Activated gamma-delta T cell treated with anti-CD3 and anti-CD28 coated beads, Interleukin-2, amount 50 U/mL, for 16 hours (primary cell): Measurements from ENCODE around the gene SLC15A4.
"Not testable (repeated sequence)": the region's sequence is repeated elsewhere in the genome, so short reads cannot be mapped to it uniquely, and the experiment has no call there.

Experiments
- DNase-seq: peaks from one replicate; pipeline ENCODE4 v3.0.0-alpha.2; 2020; ENCODE audit warnings: low read depth

The SLC15A4 gene

DNA sequence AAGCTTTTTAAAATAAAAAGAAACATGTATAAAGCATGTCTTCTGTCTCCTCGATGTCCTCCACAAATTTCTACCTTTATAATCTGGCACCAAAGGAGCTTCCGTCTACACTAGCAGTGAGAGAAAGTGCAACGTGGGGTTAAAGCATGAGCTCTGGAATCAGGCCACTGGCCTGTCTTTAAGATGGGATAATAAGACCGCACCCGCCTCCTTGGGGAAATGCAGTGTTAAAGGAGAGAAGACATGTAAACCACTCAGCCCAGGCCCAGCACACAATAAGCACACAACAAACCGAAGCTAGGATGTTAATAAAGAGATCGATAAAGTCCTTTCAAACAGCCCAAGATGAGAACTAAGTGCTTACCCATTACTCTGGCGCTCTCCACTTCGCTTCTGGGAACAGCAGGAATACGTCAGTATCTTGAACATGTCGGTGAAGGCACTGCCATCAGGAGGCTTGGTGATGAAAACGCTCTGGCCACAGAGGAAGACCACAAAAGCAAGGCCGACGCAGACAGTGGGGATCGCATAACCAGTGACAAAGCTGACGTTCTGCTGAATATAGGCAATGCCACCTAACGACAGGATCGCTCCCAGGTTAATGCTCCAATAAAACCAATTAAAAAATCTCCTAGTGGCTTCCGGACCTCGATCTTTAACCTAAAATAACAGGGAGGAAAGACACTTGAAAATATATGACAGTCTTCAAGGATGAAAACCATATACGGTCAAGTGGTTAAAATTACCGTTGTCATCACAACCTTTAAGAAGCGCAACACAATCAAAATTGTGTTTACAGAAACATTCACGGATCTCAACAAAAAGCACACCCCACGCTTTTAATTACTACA lies 9.1 kb downstream of the SLC15A4 start:
- DNase-seq = no peak

DNA sequence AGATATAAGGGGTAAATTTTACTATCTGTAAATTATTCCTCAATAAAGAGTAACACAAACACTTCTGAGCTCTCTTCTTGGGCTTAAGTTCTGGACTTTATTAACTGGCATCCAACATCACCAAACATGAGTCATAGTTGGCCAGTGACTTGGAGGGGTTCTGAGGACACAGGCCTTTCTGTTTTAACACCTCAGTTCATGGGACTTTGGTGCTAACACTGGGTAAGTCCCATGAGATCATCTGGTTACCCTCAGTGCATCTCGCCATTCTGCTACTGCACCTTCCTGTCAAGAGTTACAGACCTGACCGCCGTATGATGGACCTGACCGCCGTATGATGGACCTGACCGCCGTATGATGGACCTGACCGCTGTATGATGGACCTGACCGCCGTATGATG lies 9.9 kb downstream of the SLC15A4 start:
- DNase-seq = no peak

DNA sequence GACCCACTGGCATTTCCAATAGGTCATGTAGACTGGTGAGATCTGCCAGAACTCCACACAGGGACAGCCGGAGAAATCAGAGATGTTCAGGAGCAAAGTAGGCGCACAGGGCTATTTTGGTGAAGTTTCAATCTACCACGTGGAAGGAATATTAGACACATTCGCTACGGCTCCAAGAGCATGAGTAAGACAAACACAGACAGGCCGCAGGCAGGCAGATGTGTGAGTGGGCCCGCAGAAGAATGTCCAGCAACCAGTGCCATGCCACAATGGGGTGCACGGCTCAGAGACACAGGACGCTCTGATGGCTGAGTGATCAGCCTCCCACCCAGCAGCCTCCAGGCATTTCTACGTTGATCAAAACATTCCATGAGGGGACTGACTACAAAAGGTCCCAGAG lies 10.4 kb downstream of the SLC15A4 start:
- DNase-seq = no peak

DNA sequence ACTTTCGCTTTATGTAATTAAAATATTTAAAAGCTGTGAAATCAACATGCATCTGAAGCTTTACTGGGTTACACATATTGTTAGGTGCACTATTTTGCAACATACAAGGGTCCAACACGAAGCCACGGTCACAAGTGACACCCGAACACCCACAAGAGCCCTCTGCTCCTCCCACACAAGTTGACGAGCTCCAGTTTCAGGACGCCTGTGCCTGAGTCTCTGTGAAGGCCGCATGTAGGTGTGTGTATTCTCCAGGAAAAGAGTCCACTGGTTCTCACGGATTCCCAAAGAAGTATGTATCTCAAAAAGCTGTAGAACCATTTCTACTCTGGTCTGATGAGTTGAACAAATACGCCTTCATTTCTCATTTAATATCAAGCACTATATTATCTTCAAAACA lies 12.0 kb downstream of the SLC15A4 start:
- no peak for DNase-seq

GRCh38 chr12:128810182-128811127 lies 13.3 kb downstream of the SLC15A4 start:
- no peak for DNase-seq

DNA sequence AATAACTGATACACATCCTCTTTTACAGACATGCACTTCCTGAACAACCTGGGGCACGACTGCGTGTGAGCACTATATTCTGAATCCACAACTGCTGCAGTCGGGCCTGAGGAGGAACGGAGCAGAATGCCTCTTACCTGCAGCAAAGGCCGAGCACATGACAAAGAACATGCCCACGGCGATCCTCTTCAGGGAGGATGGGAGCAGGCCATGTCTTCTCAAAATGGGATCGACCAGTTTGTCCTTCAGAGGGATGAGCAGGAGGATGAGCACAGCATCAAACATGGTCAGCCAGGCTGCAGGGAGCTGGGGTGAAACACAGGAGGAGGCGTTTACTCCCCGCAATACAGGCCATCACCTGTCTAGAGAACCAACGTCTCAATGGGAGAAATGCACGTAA lies 15.1 kb downstream of the SLC15A4 start:
- DNase-seq = no peak

DNA sequence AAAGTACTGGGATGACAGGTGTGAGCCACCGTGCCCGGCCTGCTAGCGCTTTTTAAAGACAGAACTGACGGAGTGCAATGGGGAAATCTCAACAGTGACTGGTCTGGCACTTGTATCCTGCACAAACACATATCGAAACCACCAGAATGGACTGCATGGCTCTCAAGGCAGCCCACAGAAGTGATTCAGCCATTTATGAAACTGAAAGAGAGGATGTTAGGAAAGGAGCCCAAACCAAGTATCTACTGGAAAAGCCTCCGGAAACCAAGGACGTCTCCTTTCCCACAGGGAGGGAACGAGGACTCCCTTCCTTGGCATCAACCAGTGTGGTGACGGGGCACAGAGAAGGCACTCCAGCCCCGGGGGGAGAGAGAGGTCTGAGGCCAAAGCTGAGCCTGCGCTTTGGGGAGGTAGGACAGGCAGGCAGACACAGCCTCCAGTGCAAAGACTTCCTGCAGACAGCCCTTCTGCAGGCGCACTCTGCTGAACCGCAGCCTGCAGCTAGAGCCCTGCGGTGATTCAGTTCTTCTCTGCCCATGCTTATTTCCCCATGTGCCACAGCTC lies 16.5 kb downstream of the SLC15A4 start:
- no peak for DNase-seq

DNA sequence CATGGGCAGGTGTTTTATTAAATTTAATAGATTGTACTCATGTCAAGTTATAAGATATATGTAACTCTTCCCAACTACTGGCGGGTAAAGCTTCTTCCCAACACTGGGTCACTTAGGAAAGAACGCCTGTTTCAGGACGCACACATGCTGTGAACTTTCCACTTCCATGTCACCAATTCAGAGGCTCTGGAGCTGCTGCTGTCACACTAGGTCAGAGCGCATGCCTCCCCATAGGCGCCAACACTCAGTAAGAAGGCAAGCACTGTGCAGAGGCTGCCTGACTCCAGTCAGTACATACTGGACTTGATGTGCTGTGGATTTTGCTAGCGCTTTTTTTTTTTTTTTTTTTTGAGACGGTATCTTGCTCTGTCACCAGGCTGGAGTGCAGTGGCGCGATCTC lies 17.2 kb downstream of the SLC15A4 start:
- DNase-seq = no peak

GRCh38 chr12:128805406-128805805 lies 18.4 kb downstream of the SLC15A4 start:
- not testable (repeated sequence) for DNase-seq

- DNase-seq = no peak
Measured at GRCh38 chr12:128804762-128805161, 19.0 kb downstream of the SLC15A4 start.

- DNase-seq = no peak
Measured at GRCh38 chr12:128803788-128804187, 20.0 kb downstream of the SLC15A4 start.

DNA sequence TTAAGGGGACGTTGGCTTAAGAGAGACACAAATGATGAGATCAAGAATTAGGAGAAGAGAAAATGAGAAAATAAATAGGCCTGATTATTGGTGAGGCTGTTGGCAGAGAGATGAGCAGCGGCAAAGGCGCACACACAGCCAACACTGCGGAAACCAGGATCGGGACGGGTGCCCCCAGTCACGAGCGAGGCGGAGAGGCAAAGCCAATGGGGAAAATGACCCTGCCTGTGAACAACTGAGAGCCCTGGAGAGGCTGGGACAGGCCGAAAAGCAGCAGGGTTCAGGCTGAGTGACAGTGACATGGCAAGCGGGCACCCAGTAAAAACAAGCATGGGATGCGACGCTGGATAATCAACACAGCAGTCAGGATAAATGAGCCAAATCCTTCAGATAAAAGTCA lies 21.0 kb downstream of the SLC15A4 start:
- DNase-seq = no peak

DNA sequence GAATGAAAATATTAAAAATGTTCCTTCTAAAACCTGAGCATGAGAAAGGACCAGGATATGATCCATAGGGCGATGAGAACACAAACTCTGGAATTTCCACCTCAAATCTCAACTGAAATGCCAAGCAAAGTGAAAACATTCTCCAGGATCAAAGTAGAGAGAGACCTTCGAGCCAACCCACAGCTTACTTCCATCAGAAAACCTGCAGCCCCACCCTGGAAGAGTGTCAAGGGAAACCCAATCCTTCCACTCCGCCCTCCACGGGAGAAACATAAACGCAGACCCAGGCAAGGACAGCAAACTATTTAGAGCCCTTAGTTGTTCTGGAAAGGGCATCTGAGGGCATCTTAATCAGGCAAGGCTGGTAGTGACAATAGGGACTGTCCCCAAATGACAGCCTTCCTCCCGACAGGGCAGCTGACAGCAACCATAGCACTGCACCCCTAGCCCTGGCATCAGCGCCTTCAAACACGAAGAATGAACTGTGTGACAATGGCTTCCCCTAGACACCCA lies 21.8 kb downstream of the SLC15A4 start:
- no peak for DNase-seq

GRCh38 chr12:128800606-128801005 lies 23.2 kb downstream of the SLC15A4 start:
- DNase-seq = no peak

DNA sequence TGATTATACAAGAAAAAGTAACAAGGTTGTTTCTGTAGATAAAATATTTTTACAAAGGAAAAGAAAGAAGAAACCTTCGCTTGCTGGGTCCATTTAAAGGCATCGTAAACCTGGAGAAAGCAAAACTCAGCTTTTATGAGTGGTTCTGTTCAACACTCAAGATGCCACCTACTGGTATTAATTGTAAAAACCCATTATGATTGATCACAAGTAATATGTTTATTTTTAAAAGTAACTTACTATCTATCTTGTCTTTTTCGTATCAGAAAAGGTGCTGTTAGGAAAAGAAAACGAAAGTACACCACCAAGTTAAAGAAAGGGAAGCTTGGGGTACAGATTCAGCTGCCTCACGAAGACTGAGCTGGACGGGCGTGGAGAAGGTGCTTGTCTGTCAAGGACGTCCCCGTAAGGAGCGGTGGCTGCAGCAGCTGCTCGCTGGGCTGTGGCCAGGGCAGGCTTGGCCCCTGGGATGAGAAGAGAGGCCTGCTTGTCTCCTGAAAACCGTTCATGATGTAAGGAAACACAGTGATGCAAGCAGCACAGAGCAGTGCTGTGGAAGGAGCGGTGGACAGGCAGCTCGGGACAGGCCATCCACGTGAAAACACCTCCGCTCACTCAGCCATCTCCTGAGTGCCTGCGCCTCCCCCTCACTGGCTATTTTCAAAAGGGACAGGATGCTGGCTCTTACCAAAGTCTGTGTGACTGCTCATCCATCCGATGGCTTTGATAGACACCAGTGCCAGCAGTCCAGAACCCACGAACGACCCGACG lies 25.0 kb downstream of the SLC15A4 start:
- DNase-seq = no peak

DNA sequence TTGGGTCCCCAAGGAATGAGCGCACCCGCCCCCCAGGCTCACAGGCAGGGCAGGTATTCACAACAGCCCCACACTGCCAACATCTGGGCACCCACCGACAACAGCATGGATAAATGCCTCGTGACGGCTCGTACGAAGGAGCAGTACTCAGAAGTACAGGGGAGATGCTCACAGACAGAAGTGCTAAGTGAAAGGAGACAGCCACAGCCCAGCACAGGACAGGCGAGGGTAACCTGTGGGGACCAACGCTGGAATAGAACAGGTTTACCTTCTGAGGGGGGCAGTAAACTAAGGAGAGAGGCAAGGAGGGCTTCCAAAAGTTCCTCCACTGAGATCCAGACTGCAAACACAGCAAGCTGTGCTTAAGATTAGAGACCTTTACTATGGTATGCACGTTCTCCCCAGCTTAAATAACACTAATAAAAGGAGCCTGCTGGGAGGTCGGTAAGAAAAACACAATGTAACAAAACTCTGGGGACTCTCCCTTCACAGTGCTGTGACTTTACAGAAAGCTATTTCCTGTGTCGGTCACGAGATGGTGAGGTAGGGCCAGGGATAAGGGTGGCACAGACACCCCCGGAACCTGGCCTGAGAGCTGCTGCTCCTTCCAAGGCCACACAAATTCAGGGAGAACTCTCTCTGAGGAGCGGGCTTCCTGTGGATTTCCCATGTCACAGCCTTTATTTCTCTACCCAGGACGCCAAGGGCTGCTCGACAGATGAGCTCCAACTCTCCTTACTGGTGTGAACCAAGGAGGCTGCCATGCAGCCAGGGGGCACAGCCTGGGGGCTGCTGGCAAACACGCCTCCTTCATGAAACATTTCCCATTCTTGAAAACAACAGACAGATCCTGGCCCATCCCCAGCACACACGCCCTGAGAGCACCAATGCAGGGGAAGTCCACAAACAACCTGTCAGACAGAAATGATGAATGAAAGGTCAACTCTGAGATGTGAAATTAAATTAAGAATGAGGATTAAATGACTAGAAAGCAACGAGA lies 26.3 kb downstream of the SLC15A4 start:
- no peak for DNase-seq

GRCh38 chr12:128796439-128797118 lies 27.2 kb downstream of the SLC15A4 start:
- no peak for DNase-seq

DNA sequence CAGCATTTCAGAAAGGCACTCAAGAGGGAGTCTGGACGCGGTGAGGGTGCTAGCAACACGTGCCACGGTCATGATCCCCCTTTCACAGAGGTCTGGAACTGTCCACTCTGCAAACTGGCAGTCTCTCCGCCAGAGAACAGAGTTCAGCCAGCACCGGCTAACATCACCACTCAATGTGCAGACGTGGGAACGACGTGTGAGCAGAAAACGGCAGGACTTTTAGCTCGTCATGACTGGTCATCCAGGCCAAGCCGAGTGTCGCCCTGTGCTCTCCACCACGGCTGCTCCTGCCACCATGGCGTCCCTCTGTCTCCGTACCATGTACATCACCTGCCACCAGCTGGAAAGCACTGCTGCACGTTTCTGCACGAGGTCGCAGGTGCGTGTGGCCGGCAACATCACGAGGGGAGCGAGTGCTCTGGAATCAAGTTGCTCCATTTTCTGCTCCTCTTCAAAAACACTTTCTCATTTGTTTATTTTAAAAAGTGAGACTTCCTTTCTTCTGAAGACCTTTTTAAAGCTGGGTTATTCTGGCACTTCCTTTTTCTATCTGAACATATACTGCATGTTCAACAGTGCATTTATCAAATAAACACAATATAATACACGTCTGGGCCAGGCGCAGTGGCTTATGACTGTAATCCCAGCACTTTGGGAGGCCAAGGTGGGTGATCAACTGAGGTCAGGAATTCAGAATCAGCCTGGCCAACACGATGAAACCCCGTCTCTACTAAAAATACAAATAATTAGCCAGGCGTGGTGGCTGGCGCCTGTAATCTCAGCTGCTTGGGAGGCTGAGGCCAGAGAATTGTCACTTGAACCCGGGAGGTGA lies 28.0 kb downstream of the SLC15A4 start:
- no peak for DNase-seq
